Measurements from ENCODE around the gene SLC35F3.

DNA sequence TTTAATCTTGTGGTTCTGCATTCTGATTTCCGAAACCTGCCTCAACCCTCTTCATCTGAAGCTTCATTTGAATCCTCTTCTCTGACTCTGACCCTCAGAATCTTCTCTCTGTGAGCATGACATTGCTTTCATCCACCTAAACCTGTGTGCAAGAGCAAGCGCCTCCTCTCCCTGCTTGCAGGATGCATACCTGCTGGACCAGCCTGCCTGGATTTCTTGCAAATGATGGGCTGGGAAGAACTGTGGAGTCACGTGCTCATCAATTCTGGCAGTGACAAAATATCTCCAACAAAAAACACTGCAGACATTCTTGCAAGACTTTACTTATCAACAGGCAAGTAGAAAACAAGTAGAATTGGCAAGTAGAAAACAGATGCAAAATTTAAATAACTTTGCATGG is 20.8 kb upstream of the SLC35F3 start:
- TF ChIP-seq, protein P1, sequence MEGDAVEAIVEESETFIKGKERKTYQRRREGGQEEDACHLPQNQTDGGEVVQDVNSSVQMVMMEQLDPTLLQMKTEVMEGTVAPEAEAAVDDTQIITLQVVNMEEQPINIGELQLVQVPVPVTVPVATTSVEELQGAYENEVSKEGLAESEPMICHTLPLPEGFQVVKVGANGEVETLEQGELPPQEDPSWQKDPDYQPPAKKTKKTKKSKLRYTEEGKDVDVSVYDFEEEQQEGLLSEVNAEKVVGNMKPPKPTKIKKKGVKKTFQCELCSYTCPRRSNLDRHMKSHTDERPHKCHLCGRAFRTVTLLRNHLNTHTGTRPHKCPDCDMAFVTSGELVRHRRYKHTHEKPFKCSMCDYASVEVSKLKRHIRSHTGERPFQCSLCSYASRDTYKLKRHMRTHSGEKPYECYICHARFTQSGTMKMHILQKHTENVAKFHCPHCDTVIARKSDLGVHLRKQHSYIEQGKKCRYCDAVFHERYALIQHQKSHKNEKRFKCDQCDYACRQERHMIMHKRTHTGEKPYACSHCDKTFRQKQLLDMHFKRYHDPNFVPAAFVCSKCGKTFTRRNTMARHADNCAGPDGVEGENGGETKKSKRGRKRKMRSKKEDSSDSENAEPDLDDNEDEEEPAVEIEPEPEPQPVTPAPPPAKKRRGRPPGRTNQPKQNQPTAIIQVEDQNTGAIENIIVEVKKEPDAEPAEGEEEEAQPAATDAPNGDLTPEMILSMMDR (conservative IDR thresholded peaks at IDR 0.05 in 1 of 2, IDR thresholded peaks at IDR 0.05 in 1 of 2; ENCODE audit: extremely low read depth in 1 of 2, insufficient read depth in 1 of 2, low read depth in 1 of 2, low read length in 2 of 2), result no peak
- no peak for TF ChIP-seq EZH2 (IDR thresholded peaks at IDR 0.05; ENCODE audit: borderline replicate concordance, low read length)

All from mammary epithelial cell (primary cell).